Osteoblast (primary cell): ENCODE results near the gene MRPL36. TPM values are rescaled to one million over a fixed set of nuclear protein-coding genes. Genes with fewer than 3 reads are reported as not detected.
"Not testable (repeated sequence)": the region's sequence is repeated elsewhere in the genome, so short reads cannot be mapped to it uniquely, and the experiment has no call there.

Experiments used
- DNase-seq: peaks from one replicate; pipeline ENCODE4 v3.0.0; 2011; ENCODE audit warnings: low spot score, mixed read lengths; ENCODE audit not compliant: insufficient read length; ENCODE audit errors: missing footprints
- H2AFZ ChIP-seq: 2 replicates; pipeline ENCODE4 v1.6.0; 2011; ENCODE audit warnings: mild to moderate bottlenecking, low read length
- H3K27ac ChIP-seq: 2 replicates; pipeline ENCODE4 v1.5.1; 2011; ENCODE audit warnings: mild to moderate bottlenecking, low read depth, low read length, moderate library complexity
- H3K27me3 ChIP-seq: 2 replicates; pipeline ENCODE4 v1.6.0; 2012; ENCODE audit warnings: mild to moderate bottlenecking, control low read depth, inconsistent platforms, low read length, moderate library complexity; ENCODE audit not compliant: insufficient read depth
- H3K36me3 ChIP-seq: 2 replicates; pipeline ENCODE4 v1.5.1; 2011; ENCODE audit warnings: mild to moderate bottlenecking, low read length, control low read depth, moderate library complexity; ENCODE audit not compliant: insufficient read depth
- H3K4me1 ChIP-seq: 2 replicates; pipeline ENCODE4 v1.5.1; 2011; ENCODE audit warnings: mild to moderate bottlenecking, low read length, control low read depth, moderate library complexity; ENCODE audit not compliant: insufficient read depth
- H3K4me2 ChIP-seq: 2 replicates; pipeline ENCODE4 v1.6.0; 2011; ENCODE audit warnings: mild to moderate bottlenecking, low read length; ENCODE audit not compliant: insufficient read depth
- H3K4me3 ChIP-seq: fragments of 200-600 bp; sonication (generic); 3 replicates; pipeline ENCODE4 v1.5.1; 2012; ENCODE audit warnings: mild to moderate bottlenecking, low read length, inconsistent platforms; ENCODE audit not compliant: insufficient read depth
- H3K79me2 ChIP-seq: 2 replicates; pipeline ENCODE4 v1.6.0; 2012; ENCODE audit warnings: mild to moderate bottlenecking, low read length, control low read depth, inconsistent platforms; ENCODE audit not compliant: insufficient read depth
- H3K9me3 ChIP-seq: 2 replicates; pipeline ENCODE4 v1.5.1; 2011; ENCODE audit warnings: low read depth, low read length, control low read depth
- H4K20me1 ChIP-seq: 2 replicates; pipeline ENCODE4 v1.6.0; 2012; ENCODE audit warnings: mild to moderate bottlenecking, low read length, control low read depth; ENCODE audit not compliant: insufficient read depth
- total RNA-seq: library from RNA; depleted of rRNA; stranded (reverse); fragments of >200 nt; gene quantifications from 2 replicates; pipeline ENCODE4 v1.2.3, GENCODE V29; 2012
- TF ChIP-seq, protein P1 (sequence below): IDR thresholded peaks from 2 replicates; pipeline ENCODE4 v1.5.1; 2011; ENCODE audit warnings: mild to moderate bottlenecking, low read depth, low read length, moderate library complexity; ENCODE audit errors: extremely low read depth

Gene MRPL36
- total RNA-seq, 1 donor = 35.1 TPM

- Histone ChIP-seq H3K79me2 (no peaks in the 10 kb centered on the region), H3K27me3 (peaks cover 2% of the 10 kb centered on the region), H3K4me1 (peaks cover 48% of the 10 kb centered on the region), H3K4me2 (peak overlapping the region; percentile 76), H3K27ac (peak overlapping the region; percentile 49), H2AFZ (peak overlapping the region; percentile 43), H3K4me3 (peak overlapping the region; percentile 35), H3K9me3 (no peaks in the 10 kb centered on the region), H4K20me1 (no peaks in the 10 kb centered on the region), H3K36me3 (no peaks in the 10 kb centered on the region)
- TF ChIP-seq, protein P1, sequence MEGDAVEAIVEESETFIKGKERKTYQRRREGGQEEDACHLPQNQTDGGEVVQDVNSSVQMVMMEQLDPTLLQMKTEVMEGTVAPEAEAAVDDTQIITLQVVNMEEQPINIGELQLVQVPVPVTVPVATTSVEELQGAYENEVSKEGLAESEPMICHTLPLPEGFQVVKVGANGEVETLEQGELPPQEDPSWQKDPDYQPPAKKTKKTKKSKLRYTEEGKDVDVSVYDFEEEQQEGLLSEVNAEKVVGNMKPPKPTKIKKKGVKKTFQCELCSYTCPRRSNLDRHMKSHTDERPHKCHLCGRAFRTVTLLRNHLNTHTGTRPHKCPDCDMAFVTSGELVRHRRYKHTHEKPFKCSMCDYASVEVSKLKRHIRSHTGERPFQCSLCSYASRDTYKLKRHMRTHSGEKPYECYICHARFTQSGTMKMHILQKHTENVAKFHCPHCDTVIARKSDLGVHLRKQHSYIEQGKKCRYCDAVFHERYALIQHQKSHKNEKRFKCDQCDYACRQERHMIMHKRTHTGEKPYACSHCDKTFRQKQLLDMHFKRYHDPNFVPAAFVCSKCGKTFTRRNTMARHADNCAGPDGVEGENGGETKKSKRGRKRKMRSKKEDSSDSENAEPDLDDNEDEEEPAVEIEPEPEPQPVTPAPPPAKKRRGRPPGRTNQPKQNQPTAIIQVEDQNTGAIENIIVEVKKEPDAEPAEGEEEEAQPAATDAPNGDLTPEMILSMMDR = no peak
- peak; percentile 80 for DNase-seq
Measured at GRCh38 chr5:1789834-1790471, 9.7 kb downstream of the MRPL36 start.

GRCh38 chr5:1789438-1789833 lies 10.2 kb downstream of the MRPL36 start:
- Histone ChIP-seq H3K4me2 (peak overlapping the region; percentile 76), H2AFZ (peak overlapping the region; percentile 43), H3K27ac (peak overlapping the region; percentile 49), H3K4me3 (peak overlapping the region; percentile 35), H3K4me1 (peaks cover 43% of the 10 kb centered on the region)
- H4K20me1 ChIP-seq, H3K27me3 ChIP-seq, H3K9me3 ChIP-seq, H3K36me3 ChIP-seq, H3K79me2 ChIP-seq: not testable (repeated sequence)
- DNase-seq = peak; percentile 77

DNA sequence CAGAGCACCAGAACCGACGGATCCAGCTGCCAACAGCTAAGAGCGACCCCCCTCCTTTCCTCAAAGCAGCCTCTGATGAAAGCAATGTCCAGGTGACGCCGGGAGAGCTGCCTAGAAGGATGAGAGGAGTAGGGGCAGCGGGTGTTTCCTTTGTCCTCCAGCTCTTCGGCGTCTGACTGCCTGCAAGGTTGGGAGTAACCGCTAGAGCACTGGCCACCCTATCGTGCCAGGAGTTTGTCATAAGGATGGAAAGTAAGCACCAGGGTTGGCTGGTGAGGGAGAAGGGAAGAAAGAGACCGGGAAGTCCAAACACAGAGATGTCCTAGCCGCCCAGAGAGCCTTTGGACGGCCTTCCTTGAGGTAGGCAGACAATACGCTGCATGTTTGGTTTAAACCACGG lies 10.8 kb downstream of the MRPL36 start:
- DNase-seq = peak; percentile 44
- Histone ChIP-seq H3K79me2 (no peaks in the 10 kb centered on the region), H3K4me2 (no peak overlapping the region), H4K20me1 (no peaks in the 10 kb centered on the region), H3K27me3 (peaks cover 3% of the 10 kb centered on the region), H3K27ac (no peak overlapping the region), H3K36me3 (no peaks in the 10 kb centered on the region), H2AFZ (peak overlapping the region; percentile 1), H3K4me3 (no peak overlapping the region), H3K9me3 (no peaks in the 10 kb centered on the region), H3K4me1 (peaks cover 37% of the 10 kb centered on the region)
- TF ChIP-seq, protein P1 = no peak

- H3K27me3 ChIP-seq = peaks cover 3% of the 10 kb centered on the region
- H3K79me2 ChIP-seq = no peaks in the 10 kb centered on the region
- peaks cover 31% of the 10 kb centered on the region for H3K4me1 ChIP-seq
- TF ChIP-seq, protein P1 = no peak
- H3K4me2 ChIP-seq = no peak overlapping the region
- H3K4me3 ChIP-seq = no peak overlapping the region
- H2AFZ ChIP-seq = no peak overlapping the region
- peak; percentile 36 for DNase-seq
- no peak overlapping the region for H3K27ac ChIP-seq
- H3K36me3 ChIP-seq = no peaks in the 10 kb centered on the region
- no peaks in the 10 kb centered on the region for H4K20me1 ChIP-seq
- H3K9me3 ChIP-seq = no peaks in the 10 kb centered on the region
Measured at GRCh38 chr5:1788200-1788599, 11.4 kb downstream of the MRPL36 start.
